ENCODE data around the gene PLCB1. TPM values are rescaled to one million over a fixed set of nuclear protein-coding genes. Genes with fewer than 3 reads are reported as not detected.

The PLCB1 gene
- total RNA-seq, 1 experiment from 2014 or later: 6.0 TPM

DNA sequence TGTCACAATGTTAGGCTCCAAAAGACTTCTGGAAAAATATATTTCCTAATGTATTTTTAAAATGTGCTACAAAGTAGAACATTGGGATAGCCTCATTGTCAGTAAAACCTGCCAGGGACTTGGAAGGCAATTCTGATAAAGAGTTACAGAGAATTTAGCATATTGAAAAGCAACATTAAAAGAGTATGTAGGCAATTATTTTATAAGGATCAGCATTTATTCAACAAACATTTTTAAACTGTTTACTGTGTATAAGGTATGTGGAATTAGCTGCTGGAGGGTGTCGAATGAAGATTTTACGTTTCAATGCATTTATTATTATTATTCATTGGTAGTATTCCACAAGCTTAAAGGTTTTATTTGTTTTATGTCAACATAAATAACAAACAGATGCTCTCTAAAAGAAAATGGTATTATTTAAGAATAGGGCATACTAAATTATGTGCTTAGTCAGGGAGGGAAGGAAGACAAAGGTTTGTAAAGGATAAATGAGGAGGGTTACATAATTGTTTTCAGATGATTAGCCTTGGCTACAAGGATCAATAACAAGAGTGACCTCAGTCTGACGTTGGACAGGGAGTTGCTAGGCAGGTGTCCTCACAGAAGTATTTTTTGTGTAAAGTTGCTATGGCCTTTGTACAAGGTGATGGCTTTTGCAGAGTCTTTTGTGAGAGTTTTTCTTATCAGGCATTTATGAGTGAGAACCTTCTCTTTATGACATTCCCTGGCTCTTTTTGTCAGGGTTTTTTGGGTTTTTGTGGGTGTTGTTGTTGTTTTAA lies 623.5 kb downstream of the PLCB1 start:
- BruUV-seq (replicated peaks): no TSS peak
- no peak for TF ChIP-seq CTCF (IDR thresholded peaks at IDR 0.05; ENCODE audit: unreplicated experiment)

DNA sequence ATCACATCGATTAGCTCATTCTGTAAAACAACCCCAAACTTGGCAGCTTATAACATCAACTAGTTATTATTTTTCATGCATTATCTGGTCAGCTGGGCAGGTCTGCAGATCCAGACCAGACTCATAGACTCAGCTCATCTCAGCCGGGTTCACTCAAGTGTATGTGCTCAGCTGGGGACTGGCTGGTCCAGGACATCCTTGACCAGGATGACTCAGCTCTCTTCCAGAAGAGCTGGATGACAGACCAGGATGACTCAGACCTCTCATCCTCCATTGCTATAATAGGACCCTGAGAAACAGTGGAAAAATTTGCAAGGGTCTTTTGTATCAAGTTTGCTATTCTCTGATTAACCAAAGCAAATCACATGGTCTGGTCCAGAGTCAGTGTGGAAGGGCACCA lies 624.3 kb downstream of the PLCB1 start:
- TF ChIP-seq CTCF (IDR thresholded peaks at IDR 0.05; ENCODE audit: unreplicated experiment): no peak
- Mint-ChIP-seq H3K4me1 (ENCODE audit: low read depth, unreplicated experiment) (no peaks in the 10 kb centered on the region), H3K9me3 (ENCODE audit: low read depth, unreplicated experiment) (no peaks in the 10 kb centered on the region), H3K27ac (ENCODE audit: unreplicated experiment) (no peak overlapping the region), H3K4me3 (ENCODE audit: low read depth, unreplicated experiment) (no peak overlapping the region), H3K36me3 (ENCODE audit: insufficient read depth, unreplicated experiment) (no peaks in the 10 kb centered on the region), H3K27me3 (ENCODE audit: unreplicated experiment) (no peaks in the 10 kb centered on the region)
- BruUV-seq (replicated peaks): no TSS peak
- CTCF ChIA-PET: no interaction called here
- no peak for DNase-seq
- intact Hi-C loops (cut with micrococcal nuclease; ENCODE audit: unreplicated experiment): loop anchor here (10.0 kb wide), 1 partner anchor 598 kb away; no protein-coding TSS in a partner anchor

More for the DNA sequence above, 623.5 kb downstream of the PLCB1 start:
- Mint-ChIP-seq H3K36me3 (ENCODE audit: insufficient read depth, unreplicated experiment) (no peaks in the 10 kb centered on the region), H3K4me3 (ENCODE audit: low read depth, unreplicated experiment) (no peak overlapping the region), H3K27ac (ENCODE audit: unreplicated experiment) (no peak overlapping the region), H3K4me1 (ENCODE audit: low read depth, unreplicated experiment) (no peaks in the 10 kb centered on the region), H3K27me3 (ENCODE audit: unreplicated experiment) (no peaks in the 10 kb centered on the region), H3K9me3 (ENCODE audit: low read depth, unreplicated experiment) (no peaks in the 10 kb centered on the region)
- intact Hi-C loops (cut with micrococcal nuclease; ENCODE audit: unreplicated experiment): loop anchor here (10.0 kb wide), 1 partner anchor 599 kb away; no protein-coding TSS in a partner anchor
- CTCF ChIA-PET: no interaction called here
- no peak for DNase-seq

DNA sequence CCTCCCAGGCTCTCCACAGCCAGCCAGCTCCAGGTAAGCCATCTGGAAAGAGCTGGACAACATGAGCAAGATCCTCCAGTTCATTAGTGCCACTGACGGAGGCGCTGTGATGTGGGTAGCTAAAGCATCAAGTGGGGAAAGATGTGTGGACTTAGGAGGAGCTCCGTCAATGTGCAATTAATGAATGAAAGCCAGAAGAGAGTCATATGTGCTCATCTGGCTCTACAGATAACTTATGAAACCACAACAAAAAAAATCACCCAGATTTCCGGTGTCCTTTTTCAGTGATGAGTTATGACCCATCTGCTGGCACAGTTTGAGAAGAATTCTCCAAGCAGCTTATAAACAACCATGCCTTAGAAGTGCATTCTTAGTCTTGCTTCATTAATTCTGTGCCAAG lies 625.1 kb downstream of the PLCB1 start:
- TF ChIP-seq CTCF (IDR thresholded peaks at IDR 0.05; ENCODE audit: unreplicated experiment): no peak
- BruUV-seq (replicated peaks): no TSS peak
- H3K27me3 Mint-ChIP-seq (ENCODE audit: unreplicated experiment): no peaks in the 10 kb centered on the region
- no peak overlapping the region for H3K27ac Mint-ChIP-seq (ENCODE audit: unreplicated experiment)
- H3K4me1 Mint-ChIP-seq (ENCODE audit: low read depth, unreplicated experiment): no peaks in the 10 kb centered on the region
- CTCF ChIA-PET: interaction anchor here (1.2 kb wide), 1 partner anchor 636 kb away, joined by 6 read pairs; no protein-coding TSS in a partner anchor
- intact Hi-C loops (cut with micrococcal nuclease; ENCODE audit: unreplicated experiment): loop anchor here (10.0 kb wide), 1 partner anchor 598 kb away; no protein-coding TSS in a partner anchor
- H3K36me3 Mint-ChIP-seq (ENCODE audit: insufficient read depth, unreplicated experiment): no peaks in the 10 kb centered on the region
- no peak for DNase-seq
- H3K9me3 Mint-ChIP-seq (ENCODE audit: low read depth, unreplicated experiment): no peaks in the 10 kb centered on the region
- no peak overlapping the region for H3K4me3 Mint-ChIP-seq (ENCODE audit: low read depth, unreplicated experiment)

GRCh38 chr20:8764344-8764962 lies 632.4 kb downstream of the PLCB1 start:
- no peaks in the 10 kb centered on the region for H3K9me3 Mint-ChIP-seq (ENCODE audit: low read depth, unreplicated experiment)
- no peak overlapping the region for H3K4me3 Mint-ChIP-seq (ENCODE audit: low read depth, unreplicated experiment)
- BruUV-seq (replicated peaks): no TSS peak
- no peaks in the 10 kb centered on the region for H3K4me1 Mint-ChIP-seq (ENCODE audit: low read depth, unreplicated experiment)
- H3K36me3 Mint-ChIP-seq (ENCODE audit: insufficient read depth, unreplicated experiment): no peaks in the 10 kb centered on the region
- intact Hi-C loops (cut with micrococcal nuclease; ENCODE audit: unreplicated experiment): no loop called here
- H3K27me3 Mint-ChIP-seq (ENCODE audit: unreplicated experiment): no peaks in the 10 kb centered on the region
- CTCF ChIA-PET: no interaction called here
- no peak for DNase-seq
- no peak for TF ChIP-seq CTCF (IDR thresholded peaks at IDR 0.05; ENCODE audit: unreplicated experiment)
- H3K27ac Mint-ChIP-seq (ENCODE audit: unreplicated experiment): no peak overlapping the region

Measured in Calu3 (cell line).